GM12872 (cell line): ENCODE measurements around the gene PLIN4.
A peak's percentile ranks its signal among the peaks of the same experiment; 100 is the strongest.

Experiments used
- CTCF ChIP-seq: IDR thresholded peaks from 3 replicates; pipeline ENCODE4 v1.5.1; 2011; ENCODE audit warnings: low read depth, mild to moderate bottlenecking, low read length, moderate library complexity; ENCODE audit not compliant: insufficient read depth

PLIN4 gene

GRCh38 chr19:4550018-4550417, 31.7 kb upstream of the PLIN4 start:
- TF ChIP-seq CTCF: no peak

GRCh38 chr19:4548238-4548584, 29.9 kb upstream of the PLIN4 start:
- no peak for TF ChIP-seq CTCF

GRCh38 chr19:4547303-4548237, 29.3 kb upstream of the PLIN4 start:
- TF ChIP-seq CTCF: peak; percentile 65

- no peak for TF ChIP-seq CTCF
Measured at GRCh38 chr19:4543842-4544647, 25.8 kb upstream of the PLIN4 start.

GRCh38 chr19:4542896-4543841, 24.9 kb upstream of the PLIN4 start:
- no peak for TF ChIP-seq CTCF

GRCh38 chr19:4541114-4541805, 23.0 kb upstream of the PLIN4 start:
- TF ChIP-seq CTCF: no peak
